OCI-LY3 (cell line): ENCODE measurements around the gene ZC3HAV1L.
"Not testable (repeated sequence)": the region's sequence is repeated elsewhere in the genome, so short reads cannot be mapped to it uniquely, and the experiment has no call there.

Experiments used
- H2AFZ ChIP-seq: fragments of 200-600, 300-600 bp; shearing (Covaris generic); 2 replicates; pipeline ENCODE4 v1.6.0; 2014; ENCODE audit warnings: antibody characterized with exemption, low read depth, low read length
- H3K27ac ChIP-seq: fragments of 200-600, 300-600 bp; sonication (generic); 2 replicates; pipeline ENCODE4 v1.5.1; 2014; ENCODE audit warnings: mild to moderate bottlenecking, low read length, moderate library complexity, mixed read lengths
- H3K27me3 ChIP-seq: fragments of 200-600, 300-600 bp; sonication (generic); 2 replicates; pipeline ENCODE4 v1.6.1; 2014; ENCODE audit warnings: low read depth, low read length, mixed read lengths
- H3K36me3 ChIP-seq: fragments of 200-600, 300-600 bp; sonication (generic); replicated peaks from 2 replicates; pipeline ENCODE3; 2014; ENCODE audit warnings: low read depth, low read length, mixed read lengths
- H3K4me1 ChIP-seq: fragments of 300-600, 200-600 bp; sonication (generic); 2 replicates; pipeline ENCODE4 v1.6.1; 2014; ENCODE audit warnings: low read length, mixed read lengths
- H3K4me2 ChIP-seq: fragments of 200-600, 300-600 bp; sonication (generic); 2 replicates; pipeline ENCODE4 v1.6.1; 2014; ENCODE audit warnings: low read length, mixed read lengths
- H3K4me3 ChIP-seq: fragments of 300-600, 200-600 bp; sonication (generic); 2 replicates; pipeline ENCODE4 v1.5.1; 2014; ENCODE audit warnings: antibody characterized with exemption, mild to moderate bottlenecking, low read length, moderate library complexity
- H3K79me2 ChIP-seq: fragments of 300-600, 200-600 bp; shearing (Covaris generic); 2 replicates; pipeline ENCODE4 v1.6.1; 2014; ENCODE audit warnings: mild to moderate bottlenecking, low read length, mixed read lengths
- H3K9ac ChIP-seq: fragments of 300-600, 200-600 bp; shearing (Covaris generic); 2 replicates; pipeline ENCODE4 v1.6.0; 2014; ENCODE audit warnings: mild to moderate bottlenecking, low read length, moderate library complexity
- H3K9me3 ChIP-seq: fragments of 200-600, 300-600 bp; shearing (Covaris generic); 2 replicates; pipeline ENCODE4 v1.6.1; 2014; ENCODE audit warnings: low read length, mixed read lengths; ENCODE audit not compliant: insufficient read depth
- H4K20me1 ChIP-seq: fragments of 200-600, 300-600 bp; sonication (generic); 2 replicates; pipeline ENCODE4 v1.6.1; 2016; ENCODE audit warnings: low read length, mixed read lengths; ENCODE audit not compliant: insufficient read depth
- CTCF ChIP-seq: fragments of 200-600, 300-600 bp; sonication (generic); IDR thresholded peaks from 2 replicates; pipeline ENCODE4 v1.5.1; 2014; ENCODE audit warnings: antibody characterized with exemption, low read length, low read depth
- EZH2phosphoT487 ChIP-seq: fragments of 200-600 bp; shearing (Covaris generic); IDR thresholded peaks from 2 replicates; pipeline ENCODE4 v1.6.1; 2018; ENCODE audit warnings: antibody characterized with exemption, mixed run types, low read depth

Gene ZC3HAV1L

DNA sequence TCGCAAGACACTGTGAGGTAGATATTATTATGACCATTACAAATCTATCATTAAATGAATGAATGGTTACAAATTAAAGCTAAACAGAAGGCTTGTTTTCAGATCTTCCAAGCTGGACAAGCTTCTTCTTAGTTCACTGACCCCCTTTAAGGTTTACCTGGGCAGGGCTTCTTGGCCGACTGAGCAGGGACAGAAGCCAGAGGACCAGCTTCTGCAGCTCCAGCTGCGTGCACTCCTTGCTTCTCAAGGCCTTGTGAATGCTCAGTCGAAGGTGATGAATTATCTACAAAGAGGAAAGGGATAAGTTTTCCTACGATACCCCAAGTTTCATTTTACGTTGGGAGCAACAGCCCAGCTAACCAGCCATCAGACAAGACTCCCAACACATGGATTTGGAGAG, 9.3 kb downstream of the ZC3HAV1L start:
- no peak overlapping the region for H3K4me3 ChIP-seq
- no peaks in the 10 kb centered on the region for H3K4me1 ChIP-seq
- no peaks in the 10 kb centered on the region for H3K27me3 ChIP-seq
- peaks cover 56% of the 10 kb centered on the region for H3K36me3 ChIP-seq
- H4K20me1 ChIP-seq, result no peaks in the 10 kb centered on the region
- TF ChIP-seq EZH2phosphoT487, result no peak
- TF ChIP-seq CTCF, result no peak
- H3K9ac ChIP-seq, result no peak overlapping the region
- H2AFZ ChIP-seq, result no peak overlapping the region
- H3K27ac ChIP-seq, result no peak overlapping the region
- no peaks in the 10 kb centered on the region for H3K9me3 ChIP-seq
- H3K4me2 ChIP-seq, result no peak overlapping the region
- H3K79me2 ChIP-seq, result no peaks in the 10 kb centered on the region

DNA sequence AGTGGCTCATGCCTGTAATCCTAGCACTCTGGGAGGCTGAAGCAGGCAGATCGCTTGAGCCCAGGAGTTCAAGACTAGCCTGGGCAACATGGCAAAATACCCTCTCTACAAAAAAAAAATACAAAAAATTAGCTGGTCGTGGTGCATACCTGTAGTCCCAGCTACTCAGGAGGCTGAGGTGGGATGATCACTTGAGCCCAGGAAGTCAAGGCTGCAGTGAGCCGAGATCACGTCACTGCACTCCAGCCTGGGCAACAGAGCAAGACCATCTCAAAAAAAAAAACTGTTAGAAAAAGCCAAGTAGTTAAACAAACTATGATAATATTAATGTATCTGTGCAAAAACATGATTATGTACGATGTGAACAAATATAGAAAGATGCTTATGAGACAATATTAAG, 10.0 kb downstream of the ZC3HAV1L start:
- H3K27ac ChIP-seq, H2AFZ ChIP-seq, H3K4me3 ChIP-seq, H3K4me2 ChIP-seq, H3K9ac ChIP-seq, H4K20me1 ChIP-seq, H3K4me1 ChIP-seq, H3K27me3 ChIP-seq, H3K79me2 ChIP-seq, H3K9me3 ChIP-seq: not testable (repeated sequence)
- H3K36me3 ChIP-seq, result peaks cover 55% of the 10 kb centered on the region

GRCh38 chr7:139023076-139023475, 12.8 kb downstream of the ZC3HAV1L start:
- Histone ChIP-seq H4K20me1 (no peaks in the 10 kb centered on the region), H3K9me3 (no peaks in the 10 kb centered on the region), H3K79me2 (no peaks in the 10 kb centered on the region), H3K27ac (no peak overlapping the region), H3K27me3 (no peaks in the 10 kb centered on the region), H2AFZ (no peak overlapping the region), H3K9ac (no peak overlapping the region), H3K36me3 (peaks cover 50% of the 10 kb centered on the region), H3K4me3 (no peak overlapping the region), H3K4me1 (no peaks in the 10 kb centered on the region), H3K4me2 (no peak overlapping the region)
- TF ChIP-seq EZH2phosphoT487 (no peak), CTCF (no peak)

GRCh38 chr7:139022286-139022685, 13.6 kb downstream of the ZC3HAV1L start:
- Histone ChIP-seq H2AFZ (no peak overlapping the region), H3K27me3 (no peaks in the 10 kb centered on the region), H3K9me3 (no peaks in the 10 kb centered on the region), H3K4me1 (no peaks in the 10 kb centered on the region), H3K27ac (no peak overlapping the region), H3K79me2 (no peaks in the 10 kb centered on the region), H3K4me3 (no peak overlapping the region), H3K4me2 (no peak overlapping the region), H3K36me3 (peaks cover 47% of the 10 kb centered on the region), H3K9ac (no peak overlapping the region), H4K20me1 (no peaks in the 10 kb centered on the region)
- TF ChIP-seq CTCF (no peak), EZH2phosphoT487 (no peak)

- H3K9ac ChIP-seq, result no peak overlapping the region
These were observed 16.9 kb downstream of the ZC3HAV1L start for GRCh38 chr7:139018910-139019309.

More at GRCh38 chr7:139018910-139019309, 16.9 kb downstream of the ZC3HAV1L start:
- Histone ChIP-seq H3K4me1 (no peaks in the 10 kb centered on the region), H3K36me3 (peaks cover 23% of the 10 kb centered on the region), H4K20me1 (no peaks in the 10 kb centered on the region), H3K4me2 (no peak overlapping the region), H3K27me3 (no peaks in the 10 kb centered on the region), H3K79me2 (no peaks in the 10 kb centered on the region), H3K9me3 (no peaks in the 10 kb centered on the region), H3K4me3 (no peak overlapping the region), H3K27ac (no peak overlapping the region), H2AFZ (no peak overlapping the region)
- TF ChIP-seq CTCF (no peak), EZH2phosphoT487 (no peak)
